H1 (cell line): Measurements from ENCODE around the gene CADM1. TPM values are rescaled to one million over a fixed set of nuclear protein-coding genes. Genes with fewer than 3 reads are reported as not detected.

Experiments used
- CTCF ChIA-PET: fragments of 300-600 bp; sonication (Branson Sonifier 250); formaldehyde crosslinking; loops from one replicate; lab custom pipeline; 2021; ENCODE audit not compliant: partially characterized antibody; lab: Charles Lee
- POLR2A ChIA-PET: fragments of 300-600 bp; sonication (Branson Sonifier 250); formaldehyde crosslinking; loops from one replicate; lab custom pipeline; 2021; ENCODE audit warnings: inconsistent platforms; ENCODE audit not compliant: partially characterized antibody; lab: Charles Lee
- DNase-seq, 2 experiments: peaks; one replicate each; pipeline versions ENCODE4 v3.0.0 to v3.0.0-alpha.2; 2010 to 2022; ENCODE audit warnings: low spot score in 2 of 2, low read depth in 1 of 2, mixed read lengths in 1 of 2
- FAIRE-seq: peaks from 2 replicates; lab custom pipeline; 2011; peaks lifted over from hg19 to GRCh38; lab: Jason Lieb, UNC
- H2AFZ ChIP-seq: 2 replicates; pipeline ENCODE4 v1.8.1; 2012; ENCODE audit warnings: low read length, inconsistent platforms
- H2AK5ac ChIP-seq: 2 replicates; pipeline ENCODE4 v1.6.1; 2013; ENCODE audit warnings: low read depth, low read length
- H2BK120ac ChIP-seq: replicated peaks from 2 replicates; pipeline ENCODE3; 2013; ENCODE audit warnings: low read depth, low read length, inconsistent platforms
- H2BK12ac ChIP-seq: 2 replicates; pipeline ENCODE4 v1.6.1; 2013; ENCODE audit warnings: low read depth, low read length
- H2BK15ac ChIP-seq: 2 replicates; pipeline ENCODE4 v1.6.1; 2013; ENCODE audit warnings: low read length
- H2BK20ac ChIP-seq: 2 replicates; pipeline ENCODE4 v1.6.1; 2013; ENCODE audit warnings: low read length
- H2BK5ac ChIP-seq: 2 replicates; pipeline ENCODE4 v1.6.1; 2013; ENCODE audit warnings: low read depth, low read length
- H3K14ac ChIP-seq: 2 replicates; pipeline ENCODE4 v1.6.1; 2013; ENCODE audit warnings: inconsistent platforms; ENCODE audit not compliant: insufficient read length
- H3K18ac ChIP-seq: 2 replicates; pipeline ENCODE4 v1.6.1; 2013; ENCODE audit warnings: low read length; ENCODE audit errors: extremely low read depth
- H3K23ac ChIP-seq: 2 replicates; pipeline ENCODE4 v1.6.1; 2013; ENCODE audit warnings: inconsistent platforms; ENCODE audit not compliant: insufficient read length
- H3K23me2 ChIP-seq: 2 replicates; pipeline ENCODE4 v1.6.1; 2013; ENCODE audit warnings: low read depth, low read length
- H3K27ac ChIP-seq: 2 replicates; pipeline ENCODE4 v1.6.1; 2011; ENCODE audit warnings: low read depth, low read length, inconsistent platforms
- H3K27me3 ChIP-seq, 4 experiments: replicated peaks in 1 of 4; 1 replicate in 1 of 4; 2 replicates in 3 of 4; pipeline versions ENCODE4 v1.6.1 to v1.8.1; 2011 to 2013; ENCODE audit warnings: low read length in 3 of 4, mild to moderate bottlenecking in 3 of 4, inconsistent platforms in 2 of 4, mixed read lengths in 2 of 4, moderate library complexity in 1 of 4; ENCODE audit not compliant: control insufficient read depth in 3 of 4, insufficient read depth in 3 of 4; ENCODE audit errors: extremely low read depth in 1 of 4
- H3K36me3 ChIP-seq, 4 experiments: 2 replicates each; pipeline versions ENCODE4 v1.6.1 to v1.8.1; 2011 to 2013; ENCODE audit warnings: mild to moderate bottlenecking in 4 of 4, low read length in 3 of 4, moderate library complexity in 2 of 4, control low read depth in 1 of 4, inconsistent platforms in 1 of 4; ENCODE audit not compliant: insufficient read depth in 4 of 4, control insufficient read depth in 2 of 4
- H3K4ac ChIP-seq: replicated peaks from 2 replicates; pipeline ENCODE3; 2013; ENCODE audit warnings: low read length, low read depth, mixed read lengths, inconsistent platforms; ENCODE audit not compliant: insufficient read length
- H3K4me1 ChIP-seq, 4 experiments: replicated peaks in 1 of 4; 1 replicate in 1 of 4; 2 replicates in 3 of 4; pipeline versions ENCODE4 v1.6.1 to v1.8.1; 2011 to 2013; ENCODE audit warnings: low read length in 3 of 4, inconsistent platforms in 2 of 4, mixed read lengths in 1 of 4; ENCODE audit not compliant: insufficient read depth in 4 of 4, control insufficient read depth in 3 of 4
- H3K4me2 ChIP-seq, 2 experiments: 2 replicates each; pipeline versions ENCODE4 v1.6.1 to v1.8.1; 2011 to 2013; ENCODE audit warnings: low read depth in 2 of 2, low read length in 2 of 2, control low read depth in 1 of 2, inconsistent platforms in 1 of 2, mild to moderate bottlenecking in 1 of 2; ENCODE audit not compliant: insufficient read depth in 1 of 2
- H3K4me3 ChIP-seq, 4 experiments: fragments of 200-600, 300-600 bp in 1 of 4; sonication (generic), shearing (Covaris generic), sonication (Bioruptor Twin) in 1 of 4; 2 replicates each; pipeline versions ENCODE4 v1.5.1 to v1.8.1; 2011 to 2016; ENCODE audit warnings: low read length in 4 of 4, low read depth in 3 of 4, control low read depth in 2 of 4, inconsistent platforms in 2 of 4, mild to moderate bottlenecking in 2 of 4, mixed read lengths in 1 of 4, moderate library complexity in 1 of 4; ENCODE audit not compliant: insufficient read depth in 2 of 4; ENCODE audit errors: extremely low read depth in 1 of 4
- H3K56ac ChIP-seq: replicated peaks from 2 replicates; pipeline ENCODE3; 2013; ENCODE audit warnings: low read depth, mild to moderate bottlenecking, mixed read lengths, low read length, inconsistent platforms; ENCODE audit not compliant: insufficient read length
- H3K79me1 ChIP-seq: 2 replicates; pipeline ENCODE4 v1.6.1; 2013; ENCODE audit warnings: low read depth, low read length, control low read depth
- H3K79me2 ChIP-seq, 2 experiments: 2 replicates each; pipeline versions ENCODE4 v1.6.1 to v1.8.1; 2012 to 2013; ENCODE audit warnings: low read length in 2 of 2, mild to moderate bottlenecking in 2 of 2, inconsistent platforms in 1 of 2; ENCODE audit not compliant: insufficient read depth in 2 of 2, control insufficient read depth in 1 of 2
- H3K9ac ChIP-seq, 4 experiments: replicated peaks in 1 of 4; 1 replicate in 1 of 4; 2 replicates in 3 of 4; pipeline versions ENCODE4 v1.6.1 to v1.8.1; 2011 to 2013; ENCODE audit warnings: low read depth in 3 of 4, low read length in 3 of 4, control low read depth in 2 of 4, mild to moderate bottlenecking in 2 of 4, moderate library complexity in 2 of 4, inconsistent platforms in 1 of 4; ENCODE audit errors: extremely low read depth in 1 of 4
- H3K9me3 ChIP-seq, 2 experiments: 2 replicates each; pipeline versions ENCODE4 v1.6.1 to v1.8.1; 2012 to 2013; ENCODE audit warnings: mild to moderate bottlenecking in 2 of 2, moderate library complexity in 2 of 2, control low read depth in 1 of 2, inconsistent platforms in 1 of 2, low read depth in 1 of 2, low read length in 1 of 2, mixed read lengths in 1 of 2; ENCODE audit not compliant: insufficient read depth in 2 of 2
- H4K20me1 ChIP-seq, 2 experiments: replicated peaks in 1 of 2; 2 replicates each; pipeline versions ENCODE3 to v1.8.1; 2011 to 2013; ENCODE audit warnings: inconsistent platforms in 2 of 2, low read length in 2 of 2, mild to moderate bottlenecking in 1 of 2; ENCODE audit not compliant: insufficient read depth in 2 of 2, control insufficient read depth in 1 of 2
- H4K5ac ChIP-seq: 2 replicates; pipeline ENCODE4 v1.6.1; 2013; ENCODE audit warnings: low read length, low read depth, mixed read lengths, inconsistent platforms; ENCODE audit not compliant: insufficient read length
- H4K8ac ChIP-seq: 2 replicates; pipeline ENCODE4 v1.8.0; 2013; ENCODE audit warnings: mild to moderate bottlenecking, moderate library complexity, low read length, inconsistent platforms; ENCODE audit not compliant: insufficient read depth; ENCODE audit errors: extremely low read depth
- H4K91ac ChIP-seq: replicated peaks from 2 replicates; pipeline ENCODE3; 2013; ENCODE audit warnings: low read length, mixed read lengths, inconsistent platforms; ENCODE audit not compliant: insufficient read length
- E2F6 ChIP-seq: IDR thresholded peaks from 2 replicates; pipeline ENCODE4 v1.6.1; 2012; ENCODE audit warnings: inconsistent platforms
- EZH2 ChIP-seq: fragments of 200-600 bp; sonication (generic); IDR thresholded peaks from 2 replicates; pipeline ENCODE4 v1.7.1; 2012; ENCODE audit warnings: low read depth, mild to moderate bottlenecking, moderate library complexity, low read length, inconsistent platforms; ENCODE audit not compliant: severe bottlenecking
- JUN ChIP-seq: IDR thresholded peaks from 2 replicates; pipeline ENCODE4 v1.6.1; 2011; ENCODE audit warnings: low read depth, mild to moderate bottlenecking, improper control_type of control experiment, low read length
- MAFK ChIP-seq: IDR thresholded peaks from 2 replicates; pipeline ENCODE4 v1.6.1; 2012; ENCODE audit warnings: low read depth, mild to moderate bottlenecking, improper control_type of control experiment, low read length
- RBBP5 ChIP-seq: IDR thresholded peaks from 2 replicates; pipeline ENCODE4 v1.7.1; 2012; ENCODE audit warnings: low read depth, mild to moderate bottlenecking, inconsistent platforms, low read length, moderate library complexity, borderline replicate concordance
- TAF1 ChIP-seq: IDR thresholded peaks from 2 replicates; pipeline ENCODE4 v1.6.1; 2011; ENCODE audit warnings: mild to moderate bottlenecking, low read depth, low read length
- WGBS, 2 experiments: shearing (Covaris generic) in 1 of 2; methylation state at CpG; one replicate each; pipeline versions ENCODE4 v1.1.6 to v1.1.7; 2013 to 2015; ENCODE audit warnings: low lambda C conversion rate in 2 of 2, mixed read lengths in 2 of 2, inconsistent platforms in 1 of 2, low coverage in 1 of 2, missing lambda C conversion rate in 1 of 2; ENCODE audit not compliant: insufficient replicate concordance in 2 of 2, insufficient coverage in 1 of 2, insufficient read length in 1 of 2; ENCODE audit errors: extremely low coverage in 1 of 2, missing lambda C conversion rate in 1 of 2; 5-methylcytosine and 5-hydroxymethylcytosine counted together
- polyA plus RNA-seq, 7 experiments: library from polyadenylated mRNA; depleted of rRNA in 3 of 7; stranded (reverse) in 5 of 7; unstranded in 2 of 7; fragments of >200 nt in 5 of 7; fragments of 200-250 nt in 2 of 7; gene quantifications; 1 replicate in 5 of 7; 2 replicates in 1 of 7; 4 replicates in 1 of 7; pipeline versions ENCODE4 v1.2.1 to v1.2.3, GENCODE V29; 2011 to 2013; ENCODE audit warnings: missing spikeins in 2 of 7, mixed read lengths in 2 of 7
- total RNA-seq: library from RNA; stranded (reverse); fragmentation: NEBNext Ultra II Directional; extraction: Animal tissue kit (Norgen Biotek cat#: 25700); gene quantifications from 2 replicates; pipeline ENCODE4 v1.2.1, GENCODE V29; 2021

Gene CADM1
- total and polyA plus RNA-seq, 2 of the 8 experiments (the other 6 are each of a cell fraction or from before 2014, with no cell fraction given), result 8.3 to 25.3 TPM

GRCh38 chr11:115450519-115450918, 53.7 kb downstream of the CADM1 start:
- Histone ChIP-seq H3K36me3 (no peaks in the 10 kb centered on the region; a peak in 1 of 8 replicates), H3K23me2 (no peaks in the 10 kb centered on the region), H3K27ac (no peak overlapping the region), H3K4ac (no peak overlapping the region), H3K79me2 (no peaks in the 10 kb centered on the region), H4K91ac (no peak overlapping the region), H2BK120ac (no peak overlapping the region), H2BK15ac (no peak overlapping the region), H4K20me1 (no peaks in the 10 kb centered on the region), H3K18ac (no peak overlapping the region), H3K4me3 (no peak overlapping the region), H3K14ac (no peak overlapping the region), H3K56ac (no peak overlapping the region), H4K8ac (no peak overlapping the region), H2BK12ac (no peak overlapping the region), H3K4me1 (peaks cover 0 to 6% (median 0%) of the 10 kb centered on the region in 4 experiments; a peak in 2 of 7 replicates), H2BK20ac (no peak overlapping the region), H3K27me3 (no peaks in the 10 kb centered on the region), H3K23ac (no peak overlapping the region), H2AFZ (no peak overlapping the region), H3K4me2 (no peak overlapping the region), H2AK5ac (no peak overlapping the region), H3K9ac (no peak overlapping the region), H3K9me3 (peaks cover 8 to 10% of the 10 kb centered on the region in 2 experiments; a peak in 2 of 4 replicates), H2BK5ac (no peak overlapping the region), H4K5ac (no peak overlapping the region), H3K79me1 (no peaks in the 10 kb centered on the region)
- FAIRE-seq, result no peak
- WGBS, 2 experiments, result 92% methylated on average over 4 of the region's 4 CpGs; no CpG with 5 or more reads in 1 of the 2 experiments
- no peak for DNase-seq
- no peak for TF ChIP-seq RBBP5
- no peak for TF ChIP-seq JUN
- TF ChIP-seq EZH2, result no peak
- no peak for TF ChIP-seq MAFK
- no peak for TF ChIP-seq TAF1
- no peak for TF ChIP-seq E2F6
- ChIA-PET CTCF (no interaction called here), POLR2A (no interaction called here)
